Stimulated activated naive B cell treated with anti-CD40 and anti-IgM and Interleukin-4, amounts not matched to agents 10 μg/mL and 1 μg/mL and 100 μg/mL, for 72 hours (primary cell): ENCODE measurements around the gene TMSB4Y.

Experiments
- ATAC-seq, 2 donors: fragments of 150-1000 bp; cut with Tn5 transposase; replicated peaks; 2 replicates each; pipeline ENCODE4 v1.10.0; 2021; ENCODE audit warnings: moderate library complexity in 1 of 2
- DNase-seq: peaks from one replicate; pipeline ENCODE4 v3.0.0; 2021
- H3K27ac Mint-ChIP-seq: one replicate; pipeline ENCODE4 v1.8.0; 2022; ENCODE audit warnings: mild to moderate bottlenecking, mixed read lengths
- H3K27me3 Mint-ChIP-seq, 2 donors: one replicate each; pipeline ENCODE4 v1.8.0; 2022; ENCODE audit warnings: mixed read lengths in 2 of 2
- H3K36me3 Mint-ChIP-seq, 2 donors: one replicate each; pipeline ENCODE4 v1.8.0; 2022; ENCODE audit warnings: mixed read lengths in 2 of 2, mild to moderate bottlenecking in 1 of 2
- H3K4me1 Mint-ChIP-seq, 2 donors: one replicate each; pipeline ENCODE4 v1.8.0; 2022; ENCODE audit warnings: mixed read lengths in 2 of 2, mild to moderate bottlenecking in 1 of 2
- H3K4me3 Mint-ChIP-seq, 2 donors: one replicate each; pipeline ENCODE4 v1.8.0; 2022; ENCODE audit warnings: mild to moderate bottlenecking in 2 of 2, mixed read lengths in 2 of 2, moderate library complexity in 1 of 2
- H3K9me3 Mint-ChIP-seq, 2 donors: one replicate each; pipeline ENCODE4 v1.8.0; 2022; ENCODE audit warnings: mixed read lengths in 2 of 2, mild to moderate bottlenecking in 1 of 2

Gene TMSB4Y

DNA sequence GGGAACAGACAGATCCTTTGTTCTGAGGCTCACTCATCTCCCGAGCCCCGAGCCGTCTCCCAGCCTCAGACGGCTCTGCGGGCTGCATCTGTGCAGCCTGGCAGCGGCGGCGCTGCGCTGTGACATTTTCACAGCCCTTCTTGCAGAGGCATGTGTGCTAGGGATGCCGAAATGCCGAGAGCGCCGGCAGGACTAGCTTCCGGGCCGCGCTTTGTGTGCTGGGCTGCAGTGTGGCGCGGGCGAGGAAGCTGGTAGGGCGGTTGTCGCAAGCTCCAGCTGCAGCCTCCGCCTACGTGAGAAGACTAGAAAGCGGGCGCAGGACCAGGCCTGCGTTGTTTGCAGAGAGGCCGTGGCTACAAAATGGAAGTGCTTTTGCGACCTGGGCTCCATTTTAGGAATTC is at the start of gene TMSB4Y:
Gene TMSB4Y (plus strand): TSS at position 332 of the 401 bp plus-strand sequence.
- peak in 1 of 2 donors; percentile 94 for ATAC-seq
- no peaks in the 10 kb centered on the region for H3K9me3 Mint-ChIP-seq
- H3K4me3 Mint-ChIP-seq, result peak within 1 kb of the TSS in 1 of 2 donors; percentile 90
- H3K36me3 Mint-ChIP-seq, result peaks cover 0 to 2% of the 10 kb centered on the region in 2 donors
- no peak for DNase-seq
- H3K27me3 Mint-ChIP-seq, result no peaks in the 10 kb centered on the region
- peaks cover 0 to 11% of the 10 kb centered on the region in 2 donors for H3K4me1 Mint-ChIP-seq
- no peak within 1 kb of the TSS for H3K27ac Mint-ChIP-seq

DNA sequence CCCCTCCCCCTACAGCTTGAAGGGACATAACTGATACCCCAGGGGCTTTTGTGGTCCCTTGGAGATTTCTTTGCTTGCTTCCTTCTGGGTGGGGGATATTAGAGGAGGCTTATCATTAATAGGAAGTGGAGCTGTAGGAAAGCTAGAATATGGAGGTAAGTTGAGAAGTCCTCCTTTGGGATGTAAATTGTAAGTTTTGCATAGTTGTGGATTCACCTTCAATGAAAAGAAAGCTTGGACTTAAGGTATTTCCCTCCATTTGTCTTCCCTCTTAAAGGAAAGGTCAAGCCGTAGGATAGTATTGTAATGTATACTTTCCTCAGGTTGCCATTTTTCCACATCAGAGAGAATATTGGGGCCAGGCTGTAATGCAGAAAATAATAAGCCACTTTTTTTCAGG is 39.5 kb upstream of the TMSB4Y start:
- no peak for ATAC-seq
- Mint-ChIP-seq H3K36me3 (no peaks in the 10 kb centered on the region), H3K4me1 (no peaks in the 10 kb centered on the region), H3K4me3 (no peak overlapping the region), H3K9me3 (no peaks in the 10 kb centered on the region), H3K27ac (no peak overlapping the region), H3K27me3 (no peaks in the 10 kb centered on the region)
- DNase-seq, result no peak

DNA sequence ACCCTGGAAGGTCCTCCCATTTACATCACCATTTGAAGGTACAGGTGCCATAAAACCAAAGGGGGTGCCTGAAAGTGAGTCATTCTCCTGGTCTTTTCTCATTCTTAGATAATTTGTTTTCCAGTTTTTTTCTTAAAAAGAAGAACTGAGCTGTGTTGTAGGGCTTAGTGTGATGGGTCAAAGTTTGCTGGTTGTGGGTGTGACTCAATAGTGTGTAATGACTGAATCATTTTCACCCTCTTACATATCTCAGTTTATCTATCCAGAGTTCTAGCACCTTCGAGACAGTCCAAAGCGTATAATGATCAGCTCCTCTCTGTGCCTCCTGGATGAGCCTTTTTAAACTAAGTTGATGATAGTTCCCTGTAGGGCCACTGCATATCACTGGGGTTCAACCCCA is 32.6 kb upstream of the TMSB4Y start:
- Mint-ChIP-seq H3K4me1 (no peaks in the 10 kb centered on the region), H3K27ac (no peak overlapping the region), H3K4me3 (no peak overlapping the region), H3K27me3 (no peaks in the 10 kb centered on the region), H3K9me3 (peaks cover 0 to 5% of the 10 kb centered on the region in 2 donors), H3K36me3 (no peaks in the 10 kb centered on the region)
- DNase-seq (no peak), ATAC-seq (no peak)

DNA sequence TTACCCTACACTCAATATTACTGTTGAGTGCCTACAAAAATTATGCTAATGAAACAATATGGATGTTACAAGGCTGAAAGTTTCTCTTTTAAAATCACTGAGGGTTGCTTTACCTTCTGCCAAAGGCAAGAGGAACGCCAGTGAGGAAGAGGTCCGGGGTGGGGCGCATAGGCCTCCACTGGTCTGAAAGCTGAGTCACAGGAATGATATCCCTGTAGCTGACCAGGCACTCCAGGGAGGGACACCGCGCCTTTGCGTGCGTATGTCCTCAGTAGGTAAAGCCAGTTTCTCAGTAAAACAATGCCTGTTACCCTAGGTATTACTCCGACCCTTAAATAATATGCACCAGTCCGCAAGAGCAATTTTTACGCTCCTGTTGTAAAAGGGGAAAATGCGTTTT is 1.4 kb upstream of the TMSB4Y start:
- no peak for ATAC-seq
- H3K4me3 Mint-ChIP-seq, result no peak overlapping the region
- H3K36me3 Mint-ChIP-seq, result peaks cover 0 to 2% of the 10 kb centered on the region in 2 donors
- peaks cover 0 to 11% of the 10 kb centered on the region in 2 donors for H3K4me1 Mint-ChIP-seq
- no peaks in the 10 kb centered on the region for H3K27me3 Mint-ChIP-seq
- DNase-seq, result no peak
- no peak overlapping the region for H3K27ac Mint-ChIP-seq
- no peaks in the 10 kb centered on the region for H3K9me3 Mint-ChIP-seq

DNA sequence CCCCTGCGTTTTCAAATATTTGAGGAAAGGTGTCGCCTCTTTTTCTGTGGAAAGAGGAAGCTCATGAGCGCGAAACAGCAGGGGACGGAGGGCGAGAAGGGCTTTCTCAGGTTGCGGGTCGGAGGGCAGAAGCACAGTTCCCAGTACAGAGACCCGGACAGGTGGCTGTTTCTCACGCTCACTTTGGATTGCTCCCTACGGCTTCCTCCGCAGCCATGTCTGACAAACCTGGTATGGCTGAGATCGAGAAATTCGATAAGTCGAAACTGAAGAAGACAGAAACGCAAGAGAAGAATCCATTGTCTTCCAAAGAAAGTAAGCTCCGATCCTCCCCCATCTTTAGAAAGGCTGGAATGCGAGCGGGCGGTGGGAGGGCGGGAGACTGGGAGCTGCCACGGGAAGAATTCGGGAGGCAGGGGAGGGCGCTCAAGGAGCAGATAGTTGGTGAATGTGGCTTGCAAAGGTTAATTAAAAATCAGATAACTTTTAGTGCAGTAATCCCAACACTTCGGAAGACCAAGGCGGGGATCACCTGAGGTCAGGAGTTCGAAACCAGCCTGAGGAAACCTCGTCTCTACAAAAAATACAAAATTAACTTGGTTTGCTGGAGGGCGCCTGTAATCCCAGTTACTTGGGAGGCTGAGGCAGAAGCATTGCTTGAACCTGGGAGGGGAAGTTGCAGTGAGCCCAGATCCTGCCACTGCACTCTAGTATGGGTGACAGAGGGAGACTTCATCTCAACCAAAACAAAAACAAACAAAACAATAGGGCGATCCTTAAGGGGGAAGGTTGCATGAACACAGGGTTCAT is 627 bp downstream of the TMSB4Y start:
- no peaks in the 10 kb centered on the region for H3K9me3 Mint-ChIP-seq
- ATAC-seq (peak in 1 of 2 donors; percentile 52), DNase-seq (no peak)
- H3K27me3 Mint-ChIP-seq, result no peaks in the 10 kb centered on the region
- peak overlapping the region in 1 of 2 donors; percentile 90 for H3K4me3 Mint-ChIP-seq
- H3K4me1 Mint-ChIP-seq, result peaks cover 0 to 11% of the 10 kb centered on the region in 2 donors
- no peak overlapping the region for H3K27ac Mint-ChIP-seq
- H3K36me3 Mint-ChIP-seq, result peaks cover 0 to 2% of the 10 kb centered on the region in 2 donors

DNA sequence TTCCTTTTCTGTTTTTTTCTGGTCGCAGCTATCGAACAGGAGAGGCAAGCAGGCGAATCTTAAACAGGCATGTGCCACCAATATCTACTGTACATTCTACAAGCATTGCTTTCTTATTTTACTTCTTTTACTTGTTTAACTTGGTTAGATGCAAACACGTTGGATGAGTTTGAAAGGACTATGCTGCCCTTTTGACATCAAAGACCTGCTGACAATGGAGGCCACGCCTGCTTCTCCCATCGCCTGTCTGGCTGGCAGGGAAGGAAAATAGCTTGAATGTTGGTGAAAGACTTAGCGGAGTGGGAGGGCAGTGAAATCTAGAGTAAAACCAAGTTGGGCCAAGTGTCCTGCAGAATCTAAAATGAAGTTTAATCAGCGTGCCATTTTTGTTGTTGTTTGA is 1.5 kb downstream of the TMSB4Y start:
- ATAC-seq (no peak), DNase-seq (no peak)
- Mint-ChIP-seq H3K36me3 (peaks cover 0 to 2% of the 10 kb centered on the region in 2 donors), H3K4me1 (peaks cover 0 to 11% of the 10 kb centered on the region in 2 donors), H3K9me3 (no peaks in the 10 kb centered on the region), H3K27ac (no peak overlapping the region), H3K4me3 (peak overlapping the region in 1 of 2 donors; percentile 90), H3K27me3 (no peaks in the 10 kb centered on the region)

DNA sequence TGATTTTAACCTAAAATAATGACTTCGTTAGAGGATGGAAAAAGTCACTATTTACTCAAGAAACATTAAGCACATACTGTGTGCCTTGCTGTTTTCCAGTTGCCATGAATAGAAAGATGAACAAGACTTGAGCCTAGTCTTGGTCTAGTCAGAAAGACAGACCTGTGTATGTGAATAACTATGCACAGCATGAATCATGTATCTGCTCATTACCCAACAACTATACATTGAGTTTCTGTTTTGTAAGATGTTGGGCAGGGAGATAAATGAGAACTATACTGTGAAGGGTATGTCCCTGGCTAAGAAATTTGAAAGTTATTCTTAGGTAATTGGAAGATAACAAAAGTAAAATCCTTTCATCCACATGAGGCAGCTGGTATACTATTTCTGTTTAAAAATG is 4.3 kb downstream of the TMSB4Y start:
- DNase-seq, result no peak
- Mint-ChIP-seq H3K36me3 (peaks cover 0 to 2% of the 10 kb centered on the region in 2 donors), H3K27me3 (no peaks in the 10 kb centered on the region), H3K4me1 (peaks cover 0 to 19% of the 10 kb centered on the region in 2 donors), H3K9me3 (no peaks in the 10 kb centered on the region), H3K27ac (no peak overlapping the region), H3K4me3 (no peak overlapping the region)
- no peak for ATAC-seq

DNA sequence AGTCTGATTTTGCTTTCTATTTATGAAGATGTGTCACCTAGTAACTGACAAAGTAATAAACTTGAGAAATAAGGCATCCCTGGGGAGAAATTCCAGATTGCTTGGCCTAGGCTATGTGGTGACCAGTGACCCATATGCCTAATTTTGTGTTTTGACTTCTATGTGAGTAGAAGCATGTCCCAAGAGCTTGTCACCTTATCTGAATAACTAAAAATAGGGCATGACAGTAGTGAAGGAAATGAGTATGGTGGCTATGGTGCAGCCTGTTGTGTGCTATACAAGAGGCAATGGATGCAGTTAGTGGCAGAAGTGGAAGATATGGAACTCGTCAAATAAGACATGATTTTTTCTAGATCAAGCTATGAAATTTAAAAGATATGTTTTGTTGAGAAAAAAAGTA is 15.3 kb downstream of the TMSB4Y start:
- no peaks in the 10 kb centered on the region for H3K4me1 Mint-ChIP-seq
- no peaks in the 10 kb centered on the region for H3K27me3 Mint-ChIP-seq
- no peak overlapping the region for H3K4me3 Mint-ChIP-seq
- H3K27ac Mint-ChIP-seq, result no peak overlapping the region
- ATAC-seq, result no peak
- DNase-seq, result no peak
- peaks cover 0 to 2% of the 10 kb centered on the region in 2 donors for H3K36me3 Mint-ChIP-seq
- peaks cover 0 to under 1% of the 10 kb centered on the region in 2 donors for H3K9me3 Mint-ChIP-seq

DNA sequence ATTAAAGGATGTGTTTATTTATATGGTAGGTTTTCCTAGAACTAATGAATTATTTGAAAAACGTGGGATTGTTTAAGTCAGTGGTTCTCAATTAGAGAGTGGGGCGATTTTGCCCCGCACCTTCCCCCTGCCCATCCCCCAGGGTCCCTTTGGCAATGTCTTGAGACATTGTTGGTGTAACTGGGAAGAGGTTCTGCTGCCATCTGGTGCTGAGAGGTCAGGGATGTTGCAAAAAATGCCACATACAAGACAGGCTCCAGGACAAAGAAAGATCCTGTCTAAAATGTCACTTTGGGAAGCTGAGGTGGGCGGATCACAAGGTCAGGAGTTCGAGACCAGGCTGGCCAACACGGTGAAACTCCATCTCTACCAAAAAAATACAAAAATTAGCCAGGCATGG is 25.8 kb downstream of the TMSB4Y start:
- ATAC-seq (no peak), DNase-seq (no peak)
- Mint-ChIP-seq H3K4me1 (no peaks in the 10 kb centered on the region), H3K9me3 (peaks cover 0 to 5% of the 10 kb centered on the region in 2 donors), H3K4me3 (no peak overlapping the region), H3K27me3 (no peaks in the 10 kb centered on the region), H3K27ac (no peak overlapping the region), H3K36me3 (no peaks in the 10 kb centered on the region)

DNA sequence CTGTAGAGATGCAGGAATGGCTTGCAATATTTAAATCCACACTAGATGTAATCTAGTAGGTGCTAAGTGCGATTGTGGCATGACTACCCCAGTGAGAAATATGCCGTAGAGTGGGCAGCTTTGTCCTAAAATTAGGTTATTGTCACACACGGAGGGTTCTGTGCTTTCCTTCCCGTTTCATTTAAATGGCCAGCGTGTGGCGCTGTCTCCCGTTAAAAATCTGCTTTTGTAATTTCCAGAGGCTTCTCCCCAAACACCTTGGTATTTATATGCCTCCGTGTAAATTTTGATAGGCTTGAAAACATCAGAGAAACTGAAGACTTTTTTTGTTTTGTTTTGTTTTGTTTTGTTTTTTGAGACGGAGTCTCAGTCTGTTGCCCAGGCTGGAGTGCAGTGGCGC is 34.9 kb downstream of the TMSB4Y start:
- Mint-ChIP-seq H3K27me3 (no peaks in the 10 kb centered on the region), H3K4me1 (no peaks in the 10 kb centered on the region), H3K4me3 (no peak overlapping the region), H3K9me3 (peaks cover 0 to 1% of the 10 kb centered on the region in 2 donors), H3K27ac (no peak overlapping the region), H3K36me3 (peaks cover 0 to under 1% of the 10 kb centered on the region in 2 donors)
- DNase-seq (no peak), ATAC-seq (no peak)

DNA sequence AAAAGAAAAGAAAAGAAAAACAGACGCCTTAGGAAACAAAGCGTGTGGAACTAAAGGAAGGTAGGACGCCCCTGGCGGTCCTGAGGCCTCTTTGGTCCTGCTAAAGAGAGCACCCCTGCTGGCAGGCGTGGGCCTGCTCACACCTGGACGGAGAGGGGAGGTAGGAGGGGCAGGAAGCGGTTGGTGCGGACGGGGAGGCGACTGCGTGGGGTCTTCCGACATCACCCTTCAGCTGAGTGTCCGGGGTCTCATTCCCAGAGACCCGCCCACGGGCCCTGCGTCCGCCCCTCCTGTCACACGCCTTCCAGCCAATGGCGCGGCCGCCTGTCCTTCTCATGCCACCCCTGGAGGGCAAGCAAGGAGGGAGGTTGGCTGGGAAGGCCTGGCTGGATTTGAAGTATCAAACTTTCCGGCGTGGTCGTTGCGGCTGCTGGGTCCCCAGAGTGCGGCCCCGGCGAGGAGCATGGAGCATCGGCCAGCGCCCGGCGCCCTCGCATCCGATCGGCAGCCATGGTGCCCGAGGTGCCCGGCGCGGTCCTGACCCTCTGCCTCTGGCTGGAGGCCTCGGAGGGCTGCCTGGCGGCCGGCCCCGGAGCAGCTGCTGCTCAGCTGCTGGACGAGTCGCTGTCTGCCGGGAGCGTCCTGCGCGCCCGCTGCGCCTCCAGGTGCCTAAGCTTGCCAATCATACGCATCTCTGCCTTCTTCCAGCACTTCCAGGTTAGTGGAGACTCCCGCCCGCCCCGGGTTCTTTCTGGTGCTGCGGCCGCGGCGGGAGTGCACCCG is 47.8 kb downstream of the TMSB4Y start:
- DNase-seq, result no peak
- H3K27me3 Mint-ChIP-seq, result no peaks in the 10 kb centered on the region
- ATAC-seq, result peak in 1 of 2 donors; percentile 92

DNA sequence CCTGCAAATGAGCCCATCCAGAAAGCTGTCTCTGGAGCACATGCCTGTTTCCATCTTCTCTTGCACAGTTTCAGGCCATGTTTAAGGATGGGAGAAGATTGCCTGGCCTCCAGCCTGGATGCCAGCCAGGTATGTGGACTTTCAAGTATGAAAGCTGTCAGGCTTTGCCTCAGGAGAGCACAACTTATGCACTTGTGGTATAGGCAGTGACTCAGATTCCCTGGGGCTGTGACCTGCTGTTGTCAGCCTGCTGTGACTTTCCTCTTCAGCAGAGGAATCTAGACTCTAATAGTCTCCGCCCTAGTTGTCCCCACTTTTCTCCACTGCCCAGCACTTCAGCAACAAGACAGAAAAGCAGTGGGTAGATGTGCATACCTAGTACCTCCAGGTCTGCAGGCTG is 51.0 kb downstream of the TMSB4Y start:
- Mint-ChIP-seq H3K36me3 (no peaks in the 10 kb centered on the region), H3K27ac (no peak overlapping the region), H3K27me3 (no peaks in the 10 kb centered on the region), H3K9me3 (no peaks in the 10 kb centered on the region), H3K4me1 (peaks cover 0 to 16% of the 10 kb centered on the region in 2 donors), H3K4me3 (no peak overlapping the region)
- no peak for ATAC-seq
- DNase-seq, result no peak

More for the DNA sequence above, 47.8 kb downstream of the TMSB4Y start:
- H3K36me3 Mint-ChIP-seq, result no peaks in the 10 kb centered on the region
- no peaks in the 10 kb centered on the region for H3K9me3 Mint-ChIP-seq
- no peak overlapping the region for H3K27ac Mint-ChIP-seq
- peak overlapping the region in 1 of 2 donors; percentile 88 for H3K4me3 Mint-ChIP-seq
- H3K4me1 Mint-ChIP-seq, result peaks cover 0 to 16% of the 10 kb centered on the region in 2 donors
